IMR-90 (cell line): ENCODE results near the gene TAS2R19. TPM values are rescaled to one million over a fixed set of nuclear protein-coding genes. Genes with fewer than 3 reads are reported as not detected.

ENCODE experiments used
- ATAC-seq: fragments of 200-7000 bp; cut with Tn5 transposase; 2 replicates; pipeline ENCODE4 v1.9.1; 2020; ENCODE audit warnings: low read depth, mild to moderate bottlenecking, moderate library complexity
- BruUV-seq: library from RNA; stranded (reverse); fragments of 400-500 nt; replicated peaks from 2 replicates; lab custom pipeline; 2021; lab: Mats Ljungman, UMichigan
- CTCF ChIA-PET: fragments of 300-600 bp; formaldehyde crosslinking; extraction: SDS; loops from one replicate; lab custom pipeline; 2021; ENCODE audit warnings: antibody characterized with exemption; lab: Yijun Ruan, JAX
- POLR2A ChIA-PET: fragments of 300-600 bp; sonication (Branson Sonifier 250); formaldehyde crosslinking; loops from one replicate; lab custom pipeline; 2022; ENCODE audit warnings: antibody characterized with exemption; ENCODE audit not compliant: unreplicated experiment; lab: Charles Lee
- DNase-seq: peaks from one replicate; pipeline ENCODE4 v3.0.0; 2013
- H2AFZ ChIP-seq: replicated peaks from 2 replicates; pipeline ENCODE3; 2013; ENCODE audit warnings: low read length, mild to moderate bottlenecking; ENCODE audit not compliant: poor library complexity
- H2AK5ac ChIP-seq: 2 replicates; pipeline ENCODE4 v1.6.1; 2013; ENCODE audit warnings: low read depth, low read length, inconsistent platforms
- H2AK9ac ChIP-seq: replicated peaks from 2 replicates; pipeline ENCODE3; 2013; ENCODE audit warnings: mild to moderate bottlenecking, low read depth, low read length, moderate library complexity; ENCODE audit not compliant: poor library complexity
- H2BK120ac ChIP-seq: 2 replicates; pipeline ENCODE4 v1.6.1; 2013; ENCODE audit warnings: low read depth, low read length, inconsistent platforms
- H2BK15ac ChIP-seq: 3 replicates; pipeline ENCODE4 v1.6.1; 2013; ENCODE audit warnings: low read depth, low read length, inconsistent platforms
- H2BK20ac ChIP-seq: 2 replicates; pipeline ENCODE4 v1.6.1; 2013; ENCODE audit warnings: low read depth, mild to moderate bottlenecking, inconsistent platforms, low read length, moderate library complexity
- H2BK5ac ChIP-seq: 2 replicates; pipeline ENCODE4 v1.6.1; 2013; ENCODE audit warnings: mild to moderate bottlenecking, low read depth, low read length, inconsistent platforms; ENCODE audit not compliant: poor library complexity, severe bottlenecking
- H3K14ac ChIP-seq: replicated peaks from 2 replicates; pipeline ENCODE4 v1.6.1; 2013; ENCODE audit warnings: low read depth, low read length, inconsistent platforms
- H3K18ac ChIP-seq: 2 replicates; pipeline ENCODE4 v1.6.1; 2013; ENCODE audit warnings: low read depth, low read length, control low read depth
- H3K23ac ChIP-seq: 2 replicates; pipeline ENCODE4 v1.6.1; 2013; ENCODE audit warnings: low read depth, low read length, inconsistent platforms
- H3K27ac ChIP-seq: 2 replicates; pipeline ENCODE4 v1.5.1; 2013; ENCODE audit warnings: mild to moderate bottlenecking, control low read depth, low read length; ENCODE audit not compliant: insufficient read depth
- H3K27me3 ChIP-seq: 2 replicates; pipeline ENCODE4 v1.6.1; 2013; ENCODE audit warnings: low read length; ENCODE audit not compliant: control insufficient read depth, insufficient read depth
- H3K36me3 ChIP-seq: 2 replicates; pipeline ENCODE4 v1.6.1; 2013; ENCODE audit warnings: low read length, mixed read lengths; ENCODE audit not compliant: control insufficient read depth, insufficient read depth
- H3K4ac ChIP-seq: 2 replicates; pipeline ENCODE4 v1.6.1; 2013; ENCODE audit warnings: low read depth, low read length, inconsistent platforms
- H3K4me1 ChIP-seq: 2 replicates; pipeline ENCODE4 v1.6.1; 2013; ENCODE audit warnings: low read length, mixed read lengths; ENCODE audit not compliant: control insufficient read depth, insufficient read depth
- H3K4me2 ChIP-seq: 2 replicates; pipeline ENCODE4 v1.6.1; 2013; ENCODE audit warnings: low read depth, mild to moderate bottlenecking, control low read depth, low read length, moderate library complexity
- H3K4me3 ChIP-seq: 2 replicates; pipeline ENCODE4 v1.5.1; 2013; ENCODE audit warnings: low read depth, mild to moderate bottlenecking, control low read depth, low read length, moderate library complexity; ENCODE audit not compliant: insufficient read depth
- H3K56ac ChIP-seq: 2 replicates; pipeline ENCODE4 v1.6.1; 2013; ENCODE audit warnings: low read length, inconsistent platforms; ENCODE audit not compliant: insufficient read depth; ENCODE audit errors: extremely low read depth
- H3K79me1 ChIP-seq, 2 experiments: 2 replicates each; pipeline ENCODE4 v1.6.1; 2013; ENCODE audit warnings: low read length in 2 of 2, inconsistent platforms in 1 of 2, low read depth in 1 of 2
- H3K9ac ChIP-seq: 2 replicates; pipeline ENCODE4 v1.6.1; 2013; ENCODE audit warnings: low read depth, low read length, control low read depth
- H3K9me1 ChIP-seq: 2 replicates; pipeline ENCODE4 v1.6.1; 2013; ENCODE audit warnings: low read length, inconsistent platforms; ENCODE audit not compliant: insufficient read depth
- H3K9me3 ChIP-seq: 2 replicates; pipeline ENCODE4 v1.6.1; 2013; ENCODE audit warnings: low read length; ENCODE audit not compliant: control insufficient read depth, insufficient read depth
- H4K20me1 ChIP-seq: 2 replicates; pipeline ENCODE4 v1.6.1; 2013; ENCODE audit warnings: low read length, inconsistent platforms; ENCODE audit not compliant: insufficient read depth
- H4K5ac ChIP-seq: 2 replicates; pipeline ENCODE4 v1.6.1; 2013; ENCODE audit warnings: mild to moderate bottlenecking, low read depth, low read length, control low read depth
- H4K8ac ChIP-seq, 2 experiments: 2 replicates each; pipeline ENCODE4 v1.6.1; 2013; ENCODE audit warnings: low read depth in 2 of 2, low read length in 2 of 2, control low read depth in 1 of 2, inconsistent platforms in 1 of 2
- H4K91ac ChIP-seq: 2 replicates; pipeline ENCODE4 v1.6.1; 2013; ENCODE audit warnings: low read depth, low read length, inconsistent platforms; ENCODE audit not compliant: insufficient read depth
- CHD1 ChIP-seq: IDR thresholded peaks from 2 replicates; pipeline ENCODE4 v1.6.1; 2012; ENCODE audit warnings: low read depth, low read length, improper control_type of control experiment
- MXI1 ChIP-seq: IDR thresholded peaks from 2 replicates; pipeline ENCODE4 v1.6.1; 2012; ENCODE audit warnings: low read depth, mild to moderate bottlenecking, low read length, moderate library complexity, borderline replicate concordance
- WGBS, 2 experiments: methylation state at CpG; one replicate each; pipeline versions ENCODE4 v1.1.5 to v1.1.7; 2013; ENCODE audit warnings: missing lambda C conversion rate in 2 of 2; ENCODE audit not compliant: insufficient read length in 1 of 2; ENCODE audit errors: extremely low coverage in 2 of 2; 5-methylcytosine and 5-hydroxymethylcytosine counted together
- dilution Hi-C: fragments of 300-500 bp; cut with HindIII; formaldehyde crosslinking; loops from one replicate; pipeline ENCODE4 v1.14.3; 2018; ENCODE audit warnings: low sequenced_read_pairs; ENCODE audit not compliant: unreplicated experiment
- in situ Hi-C: fragments of 300-500 bp; cut with MboI; formaldehyde crosslinking; loops from 3 replicates; pipeline ENCODE4 v1.14.3; 2019; ENCODE audit warnings: low sequenced_read_pairs, inconsistent platforms, mixed read lengths
- intact Hi-C: fragments of 100-400 bp; cut with micrococcal nuclease; formaldehyde crosslinking; loops from 2 replicates; pipeline ENCODE4 v1.10.0; 2022
- polyA plus RNA-seq, 3 experiments: library from polyadenylated mRNA; depleted of rRNA; stranded (reverse); fragments of >200 nt; gene quantifications; 2 replicates each; pipeline ENCODE4 v1.2.3, GENCODE V29; 2012; ENCODE audit warnings: low replicate concordance in 1 of 3
- total RNA-seq: library from RNA; depleted of rRNA; stranded (reverse); fragments of >200 nt; gene quantifications from 2 replicates; pipeline ENCODE4 v1.2.3, GENCODE V29; 2012

TAS2R19 gene
- total and polyA plus RNA-seq, 2 of the 4 experiments (the other 2 are of a cell fraction), result 0.24 to 5.0 TPM

- WGBS, 2 experiments, result no CpG with 5 or more reads among the region's 2 CpGs
- no peak overlapping the region for H3K4me3 ChIP-seq
- H3K36me3 ChIP-seq, result peaks cover 4% of the 10 kb centered on the region; the same call in 1 of the 2 replicates
- no peaks in the 10 kb centered on the region for H3K27me3 ChIP-seq
- no peak for ATAC-seq
- no peak overlapping the region for H3K27ac ChIP-seq
- BruUV-seq, result no TSS peak
- H3K18ac ChIP-seq, result no peak overlapping the region
- H3K9me3 ChIP-seq, result peaks cover 4% of the 10 kb centered on the region; the same call in 1 of the 2 replicates
- no peak overlapping the region for H2BK5ac ChIP-seq
- in situ Hi-C loops, result no loop called here
- no peak overlapping the region for H2BK20ac ChIP-seq
- no peak overlapping the region for H4K8ac ChIP-seq
- H2AK9ac ChIP-seq, result no peak overlapping the region
- H2AFZ ChIP-seq, result no peak overlapping the region
- POLR2A ChIA-PET, result no interaction called here
- intact Hi-C loops, result no loop called here
- TF ChIP-seq MXI1 (no peak), CHD1 (no peak)
- CTCF ChIA-PET, result no interaction called here
- DNase-seq, result no peak
- H3K23ac ChIP-seq, result no peak overlapping the region
- H2BK15ac ChIP-seq, result no peak overlapping the region
- H2AK5ac ChIP-seq, result no peak overlapping the region
- no peaks in the 10 kb centered on the region for H4K20me1 ChIP-seq
- dilution Hi-C loops, result no loop called here
- H2BK120ac ChIP-seq, result no peak overlapping the region
- no peak overlapping the region for H3K56ac ChIP-seq
- no peak overlapping the region for H3K9ac ChIP-seq
- no peak overlapping the region for H3K14ac ChIP-seq
- no peak overlapping the region for H3K4ac ChIP-seq
- H3K4me2 ChIP-seq, result no peak overlapping the region
- H3K4me1 ChIP-seq, result no peaks in the 10 kb centered on the region
- H4K5ac ChIP-seq, result no peak overlapping the region
- H4K91ac ChIP-seq, result no peak overlapping the region
- H3K79me1 ChIP-seq, result 0 out of 4 replicates have a peak, but pooled peaks cover 0 to 3% of the 10 kb centered on the region in 2 experiments
- H3K9me1 ChIP-seq, result no peaks in the 10 kb centered on the region
Measured at GRCh38 chr12:10989107-10989506, 33.3 kb downstream of the TAS2R19 start.
